Stimulated activated CD8-positive, alpha-beta memory T cell treated with anti-CD3 and anti-CD28 coated beads, Interleukin-7, amount 100 ng/mL, for 4 hours (primary cell): ENCODE results near the gene AMPH.
A peak's percentile ranks its signal among the peaks of the same experiment; 100 is the strongest.

ENCODE experiments used
- DNase-seq, 2 donors: peaks; one replicate each; pipeline ENCODE4 v3.0.0-alpha.2; 2020; ENCODE audit warnings: low read depth in 2 of 2

AMPH gene

DNA sequence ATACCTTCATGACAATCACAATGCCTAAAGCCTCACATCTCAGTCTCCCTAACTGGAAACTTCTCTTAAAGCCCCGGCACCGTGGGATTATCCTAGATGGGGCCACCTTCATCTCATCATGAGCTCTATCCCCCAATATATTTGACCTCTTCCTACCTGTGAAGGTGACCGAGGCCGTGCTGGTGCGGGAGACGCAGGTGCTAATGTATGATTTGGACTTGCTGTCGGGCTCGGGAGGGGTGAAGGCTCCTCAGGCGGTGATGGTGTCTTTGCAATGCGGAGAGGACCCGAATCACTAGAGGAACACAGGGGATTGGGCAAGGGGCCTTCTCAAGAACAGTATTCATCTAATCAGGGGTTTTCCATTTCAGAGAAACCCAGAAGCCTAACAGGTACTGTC lies 168.4 kb downstream of the AMPH start:
- DNase-seq = no peak

DNA sequence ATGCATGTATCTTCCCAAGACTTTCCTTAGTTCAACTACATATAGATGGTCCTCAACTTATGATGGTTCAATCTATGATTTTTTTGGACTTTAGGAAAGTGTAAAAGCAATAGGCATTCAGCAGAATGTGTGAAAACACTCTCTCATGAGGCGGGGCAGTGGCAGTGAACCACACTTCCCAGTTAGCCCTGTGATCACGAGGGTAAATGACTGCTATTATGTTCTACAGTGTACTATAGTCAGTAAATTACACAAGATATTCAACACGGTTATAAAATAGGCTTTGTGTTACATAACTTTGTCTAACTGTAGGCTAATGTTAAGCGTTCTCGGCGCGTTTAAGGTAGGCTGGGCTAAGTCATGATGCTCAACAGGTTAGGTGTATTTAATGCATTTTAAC lies 169.3 kb downstream of the AMPH start:
- DNase-seq = no peak

DNA sequence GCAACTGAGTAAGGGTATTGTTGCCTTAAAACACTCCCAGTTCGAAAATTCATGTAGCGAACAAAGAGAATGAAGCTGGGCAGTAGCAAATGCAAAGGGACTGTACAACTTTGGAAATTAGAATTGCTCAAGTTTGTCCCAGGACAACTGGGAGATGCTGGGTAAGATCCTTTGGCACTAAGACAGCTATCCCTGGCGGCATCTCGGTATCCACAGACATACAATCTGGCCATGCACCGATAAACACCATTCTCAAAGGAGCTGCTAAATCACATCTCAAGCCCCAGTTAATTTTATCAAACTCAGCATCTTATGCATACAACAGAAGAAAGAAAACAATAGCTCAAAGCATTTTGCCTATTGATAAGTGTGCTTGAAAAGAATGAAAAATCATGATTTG lies 177.3 kb downstream of the AMPH start:
- no peak for DNase-seq

GRCh38 chr7:38453168-38453567 lies 178.0 kb downstream of the AMPH start:
- no peak for DNase-seq

DNA sequence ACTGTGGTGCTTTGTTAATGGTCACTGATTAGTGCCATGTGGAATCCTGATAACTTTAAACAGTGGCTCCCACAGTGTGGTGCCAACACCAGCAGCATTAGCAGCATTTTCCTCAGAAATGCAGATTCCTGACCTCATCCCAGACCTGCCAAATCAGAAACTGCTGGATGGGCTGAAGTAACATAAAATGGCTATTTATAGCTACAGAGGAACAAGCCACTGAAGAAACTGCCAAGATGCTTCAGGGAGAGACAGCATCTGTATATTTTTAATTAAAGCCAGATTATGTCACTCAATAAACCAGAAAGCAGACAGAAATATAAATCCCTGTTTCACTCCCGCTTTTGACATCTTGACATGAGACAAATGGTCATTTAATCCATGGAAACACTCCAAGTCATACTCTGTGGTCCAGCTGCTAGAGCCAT lies 178.5 kb downstream of the AMPH start:
- no peak for DNase-seq

- no peak for DNase-seq
Observed at GRCh38 chr7:38451840-38452239, 179.3 kb downstream of the AMPH start.

DNA sequence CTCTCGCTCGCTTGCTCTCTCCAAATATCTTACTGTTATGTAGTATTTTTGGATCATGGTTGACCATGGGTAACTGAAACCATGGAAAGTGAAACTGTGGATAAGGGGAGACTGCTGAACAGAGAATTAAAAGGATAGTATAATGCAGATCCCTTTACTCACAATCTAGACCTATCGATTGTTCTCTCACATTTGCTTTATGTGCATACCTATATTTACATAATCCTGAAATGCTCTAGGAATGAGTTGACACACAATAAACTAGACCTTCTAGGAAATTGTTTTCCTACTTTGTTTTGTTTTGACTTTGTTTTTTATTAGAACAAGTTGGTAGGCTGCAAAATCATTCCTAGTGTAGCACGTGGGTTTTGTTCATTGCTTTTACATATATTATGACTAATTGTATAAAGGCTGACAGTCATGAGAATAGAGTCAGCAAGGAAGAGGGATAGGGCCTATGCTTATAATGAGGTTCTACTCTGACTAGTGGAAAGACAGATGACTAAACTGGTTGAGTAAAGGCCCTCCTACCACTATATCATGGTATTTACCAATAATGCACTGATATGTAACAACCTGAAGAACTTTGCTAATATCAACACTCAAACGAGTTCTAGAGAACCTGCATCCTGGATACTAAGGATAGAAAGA lies 182.5 kb downstream of the AMPH start:
- DNase-seq = no peak

- DNase-seq = no peak
Observed at GRCh38 chr7:38448054-38448453, 183.1 kb downstream of the AMPH start.

DNA sequence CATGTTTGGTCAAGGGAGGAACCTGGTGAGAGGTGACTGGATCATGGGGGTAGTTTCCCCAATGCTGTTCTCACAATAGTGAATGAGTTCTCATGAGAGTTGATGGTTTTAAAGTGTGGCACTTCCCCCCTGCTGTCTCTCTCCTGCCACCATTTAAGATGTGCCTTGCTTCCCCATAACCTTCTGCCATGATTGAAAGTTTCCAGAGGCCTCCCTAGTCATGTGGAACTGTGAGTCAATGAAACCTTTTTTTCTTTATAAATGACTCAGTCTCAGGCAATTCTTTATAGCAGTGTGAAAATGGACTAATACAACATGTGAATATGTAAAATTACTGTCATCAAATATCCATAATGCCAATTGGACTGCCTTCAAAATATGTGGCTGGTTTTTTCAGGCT lies 192.2 kb downstream of the AMPH start:
- DNase-seq = no peak

GRCh38 chr7:38432671-38433070 lies 198.5 kb downstream of the AMPH start:
- no peak for DNase-seq

DNA sequence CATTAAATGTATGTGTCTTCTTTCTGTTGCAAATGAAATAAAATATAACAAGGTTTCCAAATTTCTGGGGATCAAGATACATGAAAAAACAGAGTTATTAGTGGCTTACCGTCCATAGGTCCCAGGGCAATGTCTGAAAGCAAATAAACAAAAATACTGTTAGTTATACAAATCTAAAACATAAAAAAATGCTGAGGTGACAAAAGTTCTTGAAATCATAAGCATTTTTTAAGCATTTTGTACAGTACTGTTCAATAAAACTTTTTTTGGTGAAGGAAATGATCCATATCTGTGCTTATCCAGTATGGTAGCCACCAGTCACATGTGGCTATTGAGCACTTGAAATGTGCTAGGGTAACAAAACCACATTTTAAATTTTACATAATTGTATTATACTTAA lies 199.1 kb downstream of the AMPH start:
- no peak for DNase-seq

- no peak for DNase-seq
Observed at GRCh38 chr7:38429057-38429456, 202.1 kb downstream of the AMPH start.

GRCh38 chr7:38428041-38428440 lies 203.1 kb downstream of the AMPH start:
- DNase-seq = no peak

DNA sequence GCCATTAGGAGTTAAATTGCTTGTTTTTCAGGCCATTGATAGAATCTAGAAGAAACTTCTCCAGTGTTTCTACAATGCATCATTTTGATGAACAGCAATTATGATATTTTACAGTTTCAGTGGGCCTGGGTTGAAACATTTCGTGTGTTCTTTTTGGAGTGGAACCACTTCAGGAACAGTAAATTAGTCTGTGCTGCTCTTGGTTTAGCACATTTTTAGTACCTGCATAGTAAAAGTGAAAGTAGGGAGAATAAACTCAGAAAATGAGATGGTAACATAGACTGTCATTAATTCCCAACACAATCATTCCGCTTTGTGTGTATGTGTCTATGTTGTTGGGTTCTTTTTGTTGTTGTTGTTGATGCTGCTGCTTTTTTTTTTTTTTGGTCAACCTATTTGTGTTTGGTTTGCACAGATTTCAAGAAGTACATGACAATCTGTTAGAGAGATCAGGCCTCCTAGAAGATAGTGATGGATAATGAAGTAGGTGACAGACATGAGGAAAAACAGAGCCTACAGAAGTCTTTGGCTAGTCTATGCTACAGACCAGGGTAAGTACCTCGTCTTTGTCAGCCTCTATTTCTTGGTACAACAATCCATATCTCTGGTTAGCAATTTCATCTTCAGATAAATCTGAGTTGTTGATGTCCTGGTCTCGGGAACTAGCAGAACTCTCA lies 203.8 kb downstream of the AMPH start:
- no peak for DNase-seq

GRCh38 chr7:38425509-38425908 lies 205.7 kb downstream of the AMPH start:
- peak; percentile 6 to 21 for DNase-seq

DNA sequence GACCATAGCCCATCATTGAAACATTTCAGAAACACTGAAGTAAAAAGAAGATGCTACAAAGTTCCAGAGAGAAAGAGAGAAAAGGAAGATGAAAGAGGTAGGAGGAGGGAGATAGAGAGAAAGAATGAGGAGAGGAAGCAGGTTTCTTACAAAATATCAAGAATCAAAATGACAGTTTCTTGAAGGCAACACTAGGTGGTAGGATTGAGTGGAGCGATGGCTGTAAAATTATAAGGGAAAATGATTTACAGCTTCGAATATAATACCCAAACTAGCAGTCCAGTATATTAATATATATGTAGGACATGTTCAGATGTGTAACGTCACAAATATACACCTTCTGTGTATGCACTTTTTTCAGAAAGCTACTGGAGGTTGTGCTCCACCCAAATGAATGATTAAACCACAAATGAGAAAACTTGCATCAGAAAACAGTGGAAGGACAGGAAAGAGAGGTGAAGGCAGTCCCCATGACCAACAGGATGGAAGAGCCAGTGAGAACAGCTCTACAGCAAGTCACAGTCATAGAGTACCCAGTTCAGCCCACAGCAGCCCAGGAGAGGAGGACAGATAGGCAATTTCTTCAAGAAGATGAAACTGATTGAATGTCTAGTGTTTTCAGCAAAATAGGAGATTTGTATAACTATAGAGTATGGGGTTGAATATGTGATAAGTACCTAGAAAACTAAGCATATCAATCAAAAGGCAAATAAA lies 206.3 kb downstream of the AMPH start:
- no peak for DNase-seq

GRCh38 chr7:38413784-38414183 lies 217.4 kb downstream of the AMPH start:
- DNase-seq = no peak

DNA sequence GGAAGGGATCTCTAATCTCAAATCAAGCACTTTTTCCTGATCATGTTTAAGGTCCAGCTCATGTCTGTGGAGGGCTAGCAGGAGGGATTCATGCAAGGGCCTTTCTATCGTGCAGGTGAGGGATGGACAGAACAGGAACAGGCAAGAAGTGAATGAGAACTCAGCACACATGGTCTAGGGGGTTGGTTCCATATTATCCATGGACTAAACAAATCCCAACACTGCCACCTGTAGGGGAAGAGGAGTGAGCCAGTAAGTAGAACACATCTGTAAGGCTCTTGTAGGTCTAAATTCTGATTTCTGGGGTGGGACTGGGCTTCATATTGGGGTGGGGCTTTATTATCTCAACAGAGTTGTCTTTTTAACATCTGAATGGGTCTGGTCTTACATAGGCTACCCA lies 219.8 kb downstream of the AMPH start:
- DNase-seq = no peak

GRCh38 chr7:38410056-38410455 lies 221.1 kb downstream of the AMPH start:
- no peak for DNase-seq

DNA sequence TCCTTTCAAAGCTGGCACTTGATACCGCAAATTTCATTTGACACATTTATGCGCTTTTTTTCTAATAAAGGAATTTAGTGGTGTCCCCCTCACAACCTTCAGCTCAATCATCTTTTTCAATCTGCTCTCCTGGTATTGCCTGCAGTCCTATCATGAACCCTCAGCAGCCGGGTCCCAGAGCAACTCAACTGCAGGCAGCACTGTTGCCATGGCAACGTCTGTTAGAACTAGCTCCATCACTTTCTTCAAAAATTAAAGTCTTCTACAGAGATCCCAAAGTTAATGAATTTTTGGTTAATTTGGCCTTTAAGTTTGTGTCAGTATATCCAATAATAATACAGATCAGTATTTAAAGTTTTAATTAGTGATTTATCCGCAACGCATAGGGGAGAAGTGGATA lies 221.6 kb downstream of the AMPH start:
- no peak for DNase-seq

- peak; percentile 25 to 39 for DNase-seq
Observed at GRCh38 chr7:38398725-38399321, 232.3 kb downstream of the AMPH start.

GRCh38 chr7:38396852-38397251 lies 234.3 kb downstream of the AMPH start:
- no peak for DNase-seq
